Smooth muscle cell (in vitro differentiated cells): ENCODE measurements around the gene HSPB2. TPM values are rescaled to one million over a fixed set of nuclear protein-coding genes. Genes with fewer than 3 reads are reported as not detected.
A peak's percentile ranks its signal among the peaks of the same experiment; 100 is the strongest.

Experiments used
- DNase-seq: peaks from one replicate; lab custom pipeline; 2025; ENCODE audit not compliant: unreplicated experiment; lab: John Stamatoyannopoulos, UW
- H2AFZ ChIP-seq: fragments of 200-600 bp; sonication (generic); 2 replicates; pipeline ENCODE4 v1.6.0; 2016; ENCODE audit warnings: antibody characterized with exemption, low read depth, mild to moderate bottlenecking
- H3F3A ChIP-seq: fragments of 200-600 bp; sonication (generic); 2 replicates; pipeline ENCODE4 v1.6.0; 2017; ENCODE audit warnings: antibody characterized with exemption, low read depth
- H3K27ac ChIP-seq: fragments of 200-600 bp; sonication (generic); 2 replicates; pipeline ENCODE4 v1.5.1; 2016; ENCODE audit warnings: low read depth, mild to moderate bottlenecking
- H3K27me3 ChIP-seq: fragments of 200-600 bp; sonication (generic); 2 replicates; pipeline ENCODE4 v1.6.1; 2016; ENCODE audit warnings: low read depth, mild to moderate bottlenecking
- H3K36me3 ChIP-seq: fragments of 200-600 bp; sonication (generic); 2 replicates; pipeline ENCODE4 v1.5.1; 2016; ENCODE audit warnings: low read depth
- H3K4me1 ChIP-seq: fragments of 200-600 bp; sonication (generic); 2 replicates; pipeline ENCODE4 v1.5.1; 2016; ENCODE audit warnings: low read depth
- H3K4me2 ChIP-seq: fragments of 200-600 bp; sonication (generic); 2 replicates; pipeline ENCODE4 v1.6.0; 2016; ENCODE audit warnings: mild to moderate bottlenecking
- H3K4me3 ChIP-seq: fragments of 200-600 bp; sonication (generic); 2 replicates; pipeline ENCODE4 v1.5.1; 2016; ENCODE audit warnings: mild to moderate bottlenecking
- H3K79me2 ChIP-seq: fragments of 200-600 bp; sonication (generic); 2 replicates; pipeline ENCODE4 v1.6.0; 2016; ENCODE audit warnings: low read depth, mild to moderate bottlenecking
- H3K9ac ChIP-seq: fragments of 200-600 bp; sonication (generic); 2 replicates; pipeline ENCODE4 v1.6.0; 2016; ENCODE audit warnings: low read depth
- H3K9me3 ChIP-seq: fragments of 200-600 bp; sonication (generic); replicated peaks from 2 replicates; pipeline ENCODE4 v1.5.1; 2016; ENCODE audit warnings: low read depth
- H4K20me1 ChIP-seq: fragments of 200-600 bp; sonication (generic); 2 replicates; pipeline ENCODE4 v1.6.0; 2016; ENCODE audit warnings: low read depth
- CTCF ChIP-seq: fragments of 200-600 bp; sonication (generic); IDR thresholded peaks from 2 replicates; pipeline ENCODE4 v1.5.1; 2017; ENCODE audit warnings: borderline replicate concordance, mild to moderate bottlenecking, antibody characterized with exemption; ENCODE audit not compliant: insufficient read depth, poor library complexity, severe bottlenecking
- WGBS: methylation state at CpG from one replicate; pipeline ENCODE4 v1.1.7; 2016; ENCODE audit warnings: low lambda C conversion rate; 5-methylcytosine and 5-hydroxymethylcytosine counted together
- polyA plus RNA-seq: library from polyadenylated mRNA; unstranded; fragments of >200 nt; fragmentation: Nextera tagmentation; extraction: Ambion mirVana; gene quantifications from 2 replicates; pipeline ENCODE4 v1.2.1, GENCODE V29; 2016
- total RNA-seq: library from RNA; depleted of rRNA; stranded (reverse); fragments of >200 nt; gene quantifications from 2 replicates; pipeline ENCODE4 v1.2.3, GENCODE V29; 2014

Gene HSPB2
- total and polyA plus RNA-seq, 2 experiments from 2014 or later = 0.18 TPM; not detected in 1

GRCh38 chr11:111939836-111940604 is 27.5 kb downstream of the HSPB2 start:
- peak overlapping the region; percentile 90 for H3K4me2 ChIP-seq
- peak overlapping the region; percentile 89 for H3K9ac ChIP-seq

GRCh38 chr11:111941963-111942362 is 29.4 kb downstream of the HSPB2 start:
- peak overlapping the region; percentile 100 for H3K27ac ChIP-seq
- no peaks in the 10 kb centered on the region for H3K9me3 ChIP-seq
- H2AFZ ChIP-seq = no peak overlapping the region
- H3K79me2 ChIP-seq = peaks cover 33% of the 10 kb centered on the region
- no peak overlapping the region for H3K4me3 ChIP-seq
- DNase-seq = no peak
- H3K4me1 ChIP-seq = peaks cover 33% of the 10 kb centered on the region
- H3K9ac ChIP-seq = no peak overlapping the region
- H4K20me1 ChIP-seq = no peaks in the 10 kb centered on the region
- TF ChIP-seq CTCF = no peak
- 90% methylated on average over 5 of the region's 5 CpGs for WGBS
- H3F3A ChIP-seq = peaks cover 34% of the 10 kb centered on the region
- no peaks in the 10 kb centered on the region for H3K36me3 ChIP-seq
- H3K27me3 ChIP-seq = no peaks in the 10 kb centered on the region
- H3K4me2 ChIP-seq = no peak overlapping the region

More at GRCh38 chr11:111939836-111940604, 27.5 kb downstream of the HSPB2 start:
- no peaks in the 10 kb centered on the region for H3K36me3 ChIP-seq
- peak overlapping the region; percentile 66 for H3K4me3 ChIP-seq
- no peaks in the 10 kb centered on the region for H3K27me3 ChIP-seq
- H3K27ac ChIP-seq = peak overlapping the region; percentile 97
- H2AFZ ChIP-seq = no peak overlapping the region
- DNase-seq = no peak
- H3F3A ChIP-seq = peaks cover 49% of the 10 kb centered on the region
- no peaks in the 10 kb centered on the region for H4K20me1 ChIP-seq
- H3K79me2 ChIP-seq = peaks cover 26% of the 10 kb centered on the region
- 60% methylated on average over 4 of the region's 4 CpGs for WGBS
- TF ChIP-seq CTCF = no peak
- peaks cover 48% of the 10 kb centered on the region for H3K4me1 ChIP-seq
- no peaks in the 10 kb centered on the region for H3K9me3 ChIP-seq

GRCh38 chr11:111942829-111943228 is 30.3 kb downstream of the HSPB2 start:
- Histone ChIP-seq H3K27ac (peak overlapping the region; percentile 100), H3K9ac (peak overlapping the region; percentile 28)

More at GRCh38 chr11:111942829-111943228, 30.3 kb downstream of the HSPB2 start:
- Histone ChIP-seq H3K9me3 (no peaks in the 10 kb centered on the region), H2AFZ (no peak overlapping the region), H4K20me1 (no peaks in the 10 kb centered on the region), H3K79me2 (peaks cover 35% of the 10 kb centered on the region), H3K4me1 (peaks cover 29% of the 10 kb centered on the region), H3F3A (peaks cover 28% of the 10 kb centered on the region), H3K36me3 (no peaks in the 10 kb centered on the region), H3K4me2 (no peak overlapping the region), H3K27me3 (no peaks in the 10 kb centered on the region), H3K4me3 (no peak overlapping the region)
- WGBS = 83% methylated on average over 7 of the region's 7 CpGs
- DNase-seq = no peak
- no peak for TF ChIP-seq CTCF
